Measurements from ENCODE around the gene PPIAL4G.
"Not testable (repeated sequence)": the region's sequence is repeated elsewhere in the genome, so short reads cannot be mapped to it uniquely, and the experiment has no call there.

GRCh38 chr1:148532158-148532557, 49.1 kb upstream of the PPIAL4G start:
- TF ChIP-seq CTCF (IDR thresholded peaks at IDR 0.05; ENCODE audit: low read depth, low read length, missing input control); MAX (IDR thresholded peaks at IDR 0.05); TAF1 (conservative IDR thresholded peaks at IDR 0.05); RAD21 (IDR thresholded peaks at IDR 0.05); SP1 (IDR thresholded peaks at IDR 0.05); YY1 (IDR thresholded peaks at IDR 0.05); JUND (IDR thresholded peaks at IDR 0.05); ATF3 (IDR thresholded peaks at IDR 0.05); HNF4G (IDR thresholded peaks at IDR 0.05); FOXA1 (IDR thresholded peaks at IDR 0.05); HNF4A (conservative IDR thresholded peaks at IDR 0.05); GABPA (IDR thresholded peaks at IDR 0.05 in 1 of 2, conservative IDR thresholded peaks at IDR 0.05 in 1 of 2); EGR1 (IDR thresholded peaks at IDR 0.05; ENCODE audit: low read depth in 2 of 2): not testable (repeated sequence)
